ENCODE data around the gene MBD1.

DNA sequence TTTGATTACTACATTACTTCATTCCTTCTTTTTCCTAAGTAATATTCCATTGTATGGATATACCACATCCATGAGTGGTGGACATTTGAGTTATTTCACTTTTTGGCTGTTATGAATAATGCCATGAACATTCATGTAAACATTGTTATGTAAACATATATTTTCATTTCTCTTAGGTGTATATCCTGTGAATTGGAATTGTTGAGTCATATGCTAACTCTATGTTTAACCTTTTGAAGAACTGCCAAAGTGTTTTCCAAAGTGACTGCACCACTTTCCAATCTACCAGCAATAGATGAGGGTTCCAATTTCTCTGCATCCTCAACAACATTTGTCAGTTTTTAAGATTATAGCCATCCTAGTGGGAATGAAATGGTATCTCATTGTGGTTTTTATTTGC lies 48.9 kb upstream of the MBD1 start:
- no peak for TF ChIP-seq POLR2AphosphoS5 (IDR thresholded peaks at IDR 0.05; ENCODE audit: low read depth, low read length)
- no peak for TF ChIP-seq FOXP2 (optimal IDR thresholded peaks at IDR 0.05; ENCODE audit: borderline replicate concordance, extremely low read depth, extremely low read length, insufficient read depth)
- TF ChIP-seq TAF1 (IDR thresholded peaks at IDR 0.05; ENCODE audit: borderline replicate concordance, insufficient read depth, low read length): no peak
- TF ChIP-seq SIN3A (IDR thresholded peaks at IDR 0.05; ENCODE audit: borderline replicate concordance, insufficient read depth, low read length): no peak
